ENCODE measurements around the gene MEF2C.
A peak's percentile ranks its signal among the peaks of the same experiment; 100 is the strongest.

The MEF2C gene

DNA sequence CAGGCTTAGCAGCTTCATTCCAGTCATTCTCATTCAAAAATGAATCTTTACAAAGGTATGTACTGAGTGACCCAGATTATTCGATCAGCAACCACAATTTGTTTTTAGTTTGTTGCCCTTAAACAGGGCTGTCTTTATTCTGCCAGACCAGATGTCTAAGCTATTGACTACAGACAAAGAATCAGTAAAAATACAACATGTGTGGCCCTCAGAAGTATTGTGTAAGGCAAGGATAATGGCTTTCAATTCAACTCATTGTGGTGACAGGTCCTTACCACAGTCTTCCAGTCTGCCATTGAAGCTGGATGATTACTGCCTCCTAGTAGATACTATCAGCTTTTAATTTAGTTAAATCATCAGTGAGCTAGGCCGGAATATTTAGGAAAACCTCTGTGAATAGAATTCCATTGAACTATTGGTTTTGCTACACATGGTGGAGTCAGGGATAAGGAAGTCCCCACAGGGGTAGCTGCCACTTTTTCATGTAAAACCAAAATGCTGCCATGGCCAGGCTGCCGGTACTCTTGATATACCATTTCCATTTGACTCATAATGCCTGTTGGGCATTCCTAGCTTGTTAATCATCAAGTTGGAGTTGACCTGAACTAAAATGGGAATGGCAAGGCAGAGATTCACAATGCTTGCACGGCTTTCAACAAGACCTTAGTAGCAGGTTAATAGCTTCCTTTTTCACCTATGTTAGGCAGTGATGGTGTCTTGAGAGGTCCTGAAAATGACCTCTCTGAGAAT, 175.6 kb downstream of the MEF2C start:
- Mint-ChIP-seq H3K36me3 (ENCODE audit: low read depth) (no peaks in the 10 kb centered on the region), H3K4me3 (no peak overlapping the region), H3K9me3 (no peaks in the 10 kb centered on the region), H3K27ac (no peak overlapping the region), H3K27me3 (peaks cover 11% of the 10 kb centered on the region), H3K4me1 (ENCODE audit: low read depth) (no peaks in the 10 kb centered on the region)

GRCh38 chr5:88702332-88702731, 180.7 kb downstream of the MEF2C start:
- H3K9me3 Mint-ChIP-seq = no peaks in the 10 kb centered on the region
- no peaks in the 10 kb centered on the region for H3K36me3 Mint-ChIP-seq (ENCODE audit: low read depth)
- peaks cover 51% of the 10 kb centered on the region for H3K27me3 Mint-ChIP-seq
- H3K27ac Mint-ChIP-seq = no peak overlapping the region
- no peak overlapping the region for H3K4me3 Mint-ChIP-seq
- no peaks in the 10 kb centered on the region for H3K4me1 Mint-ChIP-seq (ENCODE audit: low read depth)

GRCh38 chr5:88700121-88700520, 182.9 kb downstream of the MEF2C start:
- H3K4me3 Mint-ChIP-seq = no peak overlapping the region
- H3K9me3 Mint-ChIP-seq = no peaks in the 10 kb centered on the region
- peaks cover 72% of the 10 kb centered on the region for H3K27me3 Mint-ChIP-seq
- H3K36me3 Mint-ChIP-seq (ENCODE audit: low read depth) = no peaks in the 10 kb centered on the region
- no peak overlapping the region for H3K27ac Mint-ChIP-seq
- no peaks in the 10 kb centered on the region for H3K4me1 Mint-ChIP-seq (ENCODE audit: low read depth)

DNA sequence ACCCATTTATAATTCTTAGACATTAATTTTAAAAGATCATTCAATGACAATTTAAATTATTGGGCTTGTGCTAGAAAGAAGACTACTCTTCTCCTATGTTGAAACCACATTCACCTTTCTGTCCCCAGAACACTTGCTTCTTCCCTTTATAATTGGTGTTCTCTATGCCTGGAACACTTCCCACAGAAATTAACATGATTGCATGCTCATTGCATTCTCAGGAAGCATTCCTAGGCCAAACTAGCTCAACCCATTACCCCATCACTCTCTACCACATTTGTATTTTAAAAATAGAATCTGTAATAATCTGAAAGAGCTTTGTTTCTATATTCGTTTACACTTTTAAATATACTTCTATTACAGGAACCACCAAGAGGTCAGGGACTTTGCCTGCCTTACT, 184.7 kb downstream of the MEF2C start:
- H3K4me3 Mint-ChIP-seq = no peak overlapping the region
- no peaks in the 10 kb centered on the region for H3K9me3 Mint-ChIP-seq
- no peak overlapping the region for H3K27ac Mint-ChIP-seq
- peaks cover 77% of the 10 kb centered on the region for H3K27me3 Mint-ChIP-seq
- no peaks in the 10 kb centered on the region for H3K4me1 Mint-ChIP-seq (ENCODE audit: low read depth)
- H3K36me3 Mint-ChIP-seq (ENCODE audit: low read depth) = no peaks in the 10 kb centered on the region

DNA sequence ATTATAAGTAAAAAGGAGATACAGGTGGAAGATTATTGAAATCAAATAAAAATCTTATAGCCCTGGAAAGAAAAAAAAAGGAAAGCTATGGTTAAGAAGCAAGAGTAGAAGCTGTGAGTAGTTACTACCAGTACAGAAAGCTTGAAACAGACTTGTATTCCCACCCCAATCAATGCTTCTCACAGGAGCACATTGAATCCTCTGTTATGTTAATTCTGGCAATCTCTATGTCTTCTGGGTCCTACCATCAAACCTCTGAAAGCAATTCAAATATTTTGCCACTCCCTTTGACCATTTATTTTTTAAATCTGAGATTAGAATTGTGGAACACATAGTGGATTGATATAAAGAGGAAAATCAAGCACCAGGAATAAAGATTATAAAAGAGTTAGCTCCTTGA, 186.5 kb downstream of the MEF2C start:
- Mint-ChIP-seq H3K4me3 (no peak overlapping the region), H3K4me1 (ENCODE audit: low read depth) (peaks cover 7% of the 10 kb centered on the region), H3K27ac (no peak overlapping the region), H3K27me3 (peaks cover 92% of the 10 kb centered on the region), H3K9me3 (no peaks in the 10 kb centered on the region), H3K36me3 (ENCODE audit: low read depth) (no peaks in the 10 kb centered on the region)

DNA sequence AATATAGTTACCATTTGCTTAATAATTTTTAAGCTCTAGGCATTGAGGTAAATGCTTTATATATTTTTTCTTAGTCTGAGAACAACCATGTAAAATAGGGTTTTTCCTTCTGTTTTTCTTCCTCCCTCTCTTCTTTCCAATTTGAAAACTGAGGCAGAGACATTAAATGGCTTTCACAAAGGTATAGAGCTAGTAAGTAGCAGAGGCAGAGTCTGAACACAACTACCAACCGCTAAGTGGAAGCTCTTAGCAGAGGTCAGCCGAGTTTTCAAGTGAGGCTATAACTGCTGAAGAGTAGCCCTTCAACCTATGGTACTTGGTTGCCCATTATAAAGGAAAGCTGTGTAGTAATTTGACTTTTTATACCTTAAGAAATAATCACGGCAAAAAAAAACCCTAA, 187.1 kb downstream of the MEF2C start:
- H3K27me3 Mint-ChIP-seq = peaks cover 92% of the 10 kb centered on the region
- H3K27ac Mint-ChIP-seq = no peak overlapping the region
- no peaks in the 10 kb centered on the region for H3K36me3 Mint-ChIP-seq (ENCODE audit: low read depth)
- peaks cover 13% of the 10 kb centered on the region for H3K4me1 Mint-ChIP-seq (ENCODE audit: low read depth)
- no peak overlapping the region for H3K4me3 Mint-ChIP-seq
- H3K9me3 Mint-ChIP-seq = no peaks in the 10 kb centered on the region

DNA sequence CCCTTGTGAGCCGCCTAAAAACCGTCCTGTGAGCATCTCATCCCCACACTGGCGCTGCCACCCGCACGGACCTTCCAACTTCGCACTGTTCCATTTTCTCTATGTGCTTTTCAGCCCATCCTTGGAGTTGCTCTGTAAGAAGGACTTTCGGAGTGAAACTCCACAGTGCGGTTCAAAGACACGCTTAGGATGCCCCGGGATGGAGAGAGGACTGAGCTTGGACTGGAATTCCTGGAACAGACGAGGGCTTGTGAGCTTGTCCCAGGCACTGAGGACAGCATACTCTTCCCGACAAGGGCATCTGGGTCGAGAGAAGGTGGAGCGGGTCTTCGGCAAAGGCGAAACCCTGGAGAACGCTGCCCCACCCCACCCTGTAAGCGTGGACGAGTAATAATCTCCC, 187.8 kb downstream of the MEF2C start:
- no peak overlapping the region for H3K27ac Mint-ChIP-seq
- no peaks in the 10 kb centered on the region for H3K9me3 Mint-ChIP-seq
- peaks cover 95% of the 10 kb centered on the region for H3K27me3 Mint-ChIP-seq
- H3K36me3 Mint-ChIP-seq (ENCODE audit: low read depth) = no peaks in the 10 kb centered on the region
- peaks cover 18% of the 10 kb centered on the region for H3K4me1 Mint-ChIP-seq (ENCODE audit: low read depth)
- no peak overlapping the region for H3K4me3 Mint-ChIP-seq

- peaks cover 91% of the 10 kb centered on the region for H3K27me3 Mint-ChIP-seq
- no peaks in the 10 kb centered on the region for H3K36me3 Mint-ChIP-seq (ENCODE audit: low read depth)
- H3K27ac Mint-ChIP-seq = no peak overlapping the region
- H3K4me1 Mint-ChIP-seq (ENCODE audit: low read depth) = peaks cover 23% of the 10 kb centered on the region
- H3K9me3 Mint-ChIP-seq = no peaks in the 10 kb centered on the region
- no peak overlapping the region for H3K4me3 Mint-ChIP-seq
Observed at GRCh38 chr5:88694023-88694679, 188.8 kb downstream of the MEF2C start.

DNA sequence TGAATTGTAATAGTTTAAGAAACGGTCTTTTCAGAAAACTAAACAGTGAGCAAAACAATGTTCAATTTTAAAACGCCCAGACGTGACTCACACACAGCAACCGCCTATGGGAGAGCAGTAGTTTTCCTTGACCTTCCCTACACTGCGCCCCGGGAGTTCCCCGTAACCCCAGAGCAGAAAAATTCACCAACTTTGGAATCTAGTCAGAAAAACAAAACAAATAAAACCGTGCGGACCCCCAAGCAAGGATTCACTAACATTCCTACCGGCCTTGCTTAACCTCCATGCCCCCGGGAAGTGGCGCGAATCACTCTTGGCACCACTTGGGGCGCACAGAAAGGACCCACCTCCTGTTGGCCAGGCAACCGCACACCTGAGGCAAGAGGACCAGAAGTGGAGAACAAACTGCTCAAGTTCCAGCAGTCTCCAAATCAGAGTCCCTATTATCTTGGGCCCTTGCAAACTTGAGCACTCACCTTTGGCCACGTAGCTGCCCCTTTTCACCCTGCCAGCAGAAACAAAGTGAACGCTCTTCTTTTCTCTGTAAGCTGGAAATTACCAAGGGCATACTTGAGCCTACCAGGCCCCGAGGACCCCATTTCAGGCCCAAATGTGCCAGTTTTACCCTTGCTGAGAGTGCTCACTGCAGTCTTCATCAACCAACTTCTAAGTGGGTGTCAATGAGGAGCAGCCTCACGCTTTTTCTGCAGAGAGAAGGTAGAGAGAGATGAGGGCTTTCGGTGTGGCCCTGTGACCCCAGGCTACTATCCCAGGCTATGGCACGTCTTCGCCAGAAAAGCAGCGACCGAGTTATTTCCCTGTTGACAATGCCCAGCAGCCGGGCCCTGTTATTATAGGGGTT, 189.7 kb downstream of the MEF2C start:
- no peak overlapping the region for H3K4me3 Mint-ChIP-seq
- H3K27me3 Mint-ChIP-seq = peaks cover 91% of the 10 kb centered on the region
- H3K4me1 Mint-ChIP-seq (ENCODE audit: low read depth) = peaks cover 23% of the 10 kb centered on the region
- no peaks in the 10 kb centered on the region for H3K9me3 Mint-ChIP-seq
- no peaks in the 10 kb centered on the region for H3K36me3 Mint-ChIP-seq (ENCODE audit: low read depth)
- no peak overlapping the region for H3K27ac Mint-ChIP-seq

- no peak overlapping the region for H3K27ac Mint-ChIP-seq
- no peaks in the 10 kb centered on the region for H3K9me3 Mint-ChIP-seq
- H3K4me1 Mint-ChIP-seq (ENCODE audit: low read depth) = peaks cover 23% of the 10 kb centered on the region
- no peaks in the 10 kb centered on the region for H3K36me3 Mint-ChIP-seq (ENCODE audit: low read depth)
- no peak overlapping the region for H3K4me3 Mint-ChIP-seq
- peaks cover 92% of the 10 kb centered on the region for H3K27me3 Mint-ChIP-seq
Observed at GRCh38 chr5:88691945-88692868, 190.8 kb downstream of the MEF2C start.

- no peaks in the 10 kb centered on the region for H3K9me3 Mint-ChIP-seq
- peak overlapping the region; percentile 55 for H3K4me3 Mint-ChIP-seq
- H3K27ac Mint-ChIP-seq = peak overlapping the region; percentile 79
- no peaks in the 10 kb centered on the region for H3K36me3 Mint-ChIP-seq (ENCODE audit: low read depth)
- H3K27me3 Mint-ChIP-seq = peaks cover 93% of the 10 kb centered on the region
- peaks cover 23% of the 10 kb centered on the region for H3K4me1 Mint-ChIP-seq (ENCODE audit: low read depth)
Observed at GRCh38 chr5:88691230-88691582, 191.8 kb downstream of the MEF2C start.

GRCh38 chr5:88690409-88691229, 192.4 kb downstream of the MEF2C start:
- H3K4me1 Mint-ChIP-seq (ENCODE audit: low read depth) = peaks cover 23% of the 10 kb centered on the region
- peak overlapping the region; percentile 55 for H3K4me3 Mint-ChIP-seq
- no peaks in the 10 kb centered on the region for H3K9me3 Mint-ChIP-seq
- H3K36me3 Mint-ChIP-seq (ENCODE audit: low read depth) = no peaks in the 10 kb centered on the region
- peak overlapping the region; percentile 79 for H3K27ac Mint-ChIP-seq
- H3K27me3 Mint-ChIP-seq = peaks cover 93% of the 10 kb centered on the region

GRCh38 chr5:88689668-88690408, 193.1 kb downstream of the MEF2C start:
- H3K36me3 Mint-ChIP-seq (ENCODE audit: low read depth) = no peaks in the 10 kb centered on the region
- no peak overlapping the region for H3K4me3 Mint-ChIP-seq
- H3K4me1 Mint-ChIP-seq (ENCODE audit: low read depth) = peaks cover 23% of the 10 kb centered on the region
- peak overlapping the region; percentile 21 for H3K27ac Mint-ChIP-seq
- H3K9me3 Mint-ChIP-seq = no peaks in the 10 kb centered on the region
- H3K27me3 Mint-ChIP-seq = peaks cover 90% of the 10 kb centered on the region
